Activated CD8-positive, alpha-beta T cell treated with anti-CD3 and anti-CD28 coated beads for 36 hours (primary cell): ENCODE data around the gene RIPOR3. TPM values are rescaled to one million over a fixed set of nuclear protein-coding genes. Genes with fewer than 3 reads are reported as not detected.
"Not testable (repeated sequence)": the region's sequence is repeated elsewhere in the genome, so short reads cannot be mapped to it uniquely, and the experiment has no call there.

Source experiments
- ATAC-seq: fragments of 200-7000 bp; cut with Tn5 transposase; one replicate; pipeline ENCODE4 v1.10.0; 2021; ENCODE audit warnings: mild to moderate bottlenecking, moderate library complexity
- CTCF ChIA-PET: fragments of 350-600 bp; sonication (Branson Sonifier 250); formaldehyde crosslinking; loops from one replicate; lab custom pipeline; 2021; ENCODE audit warnings: antibody characterized with exemption; lab: Charles Lee
- POLR2A ChIA-PET: fragments of 350-600 bp; sonication (Branson Sonifier 250); formaldehyde crosslinking; loops from one replicate; lab custom pipeline; 2021; ENCODE audit warnings: antibody characterized with exemption; lab: Charles Lee
- DNase-seq: peaks from one replicate; pipeline ENCODE4 v3.0.0-alpha.2; 2020
- H3K27ac Mint-ChIP-seq: one replicate; pipeline ENCODE4 v1.8.0; 2021; ENCODE audit warnings: mild to moderate bottlenecking, mixed read lengths
- H3K27me3 Mint-ChIP-seq: one replicate; pipeline ENCODE4 v1.8.0; 2021; ENCODE audit warnings: mixed read lengths
- H3K36me3 Mint-ChIP-seq: one replicate; pipeline ENCODE4 v1.8.0; 2021; ENCODE audit warnings: low read depth, mixed read lengths
- H3K4me1 Mint-ChIP-seq: one replicate; pipeline ENCODE4 v1.8.0; 2021; ENCODE audit warnings: low read depth, mixed read lengths
- H3K4me3 Mint-ChIP-seq: one replicate; pipeline ENCODE4 v1.8.0; 2021; ENCODE audit warnings: mild to moderate bottlenecking, moderate library complexity, mixed read lengths
- H3K9me3 Mint-ChIP-seq: one replicate; pipeline ENCODE4 v1.8.0; 2021; ENCODE audit warnings: mixed read lengths
- intact Hi-C: fragments of 100-400 bp; cut with micrococcal nuclease; formaldehyde crosslinking; loops from one replicate; pipeline ENCODE4 v1.10.0; 2022
- total RNA-seq, 2 experiments: library from RNA; stranded (reverse); gene quantifications; one replicate each; pipeline ENCODE4 v1.2.3, GENCODE V29; 2021
- TF ChIP-seq, protein P1 (sequence below): fragments of 200-600 bp; IDR thresholded peaks from one replicate; pipeline ENCODE4 v1.8.0; 2022; ENCODE audit warnings: antibody characterized with exemption, mild to moderate bottlenecking

The RIPOR3 gene
- total RNA-seq, 2 experiments from 2014 or later: not detected

GRCh38 chr20:50701041-50701963, 10.0 kb upstream of the RIPOR3 start:
- ChIA-PET CTCF (no interaction called here), POLR2A (no interaction called here)
- H3K27me3 Mint-ChIP-seq: peaks cover 7% of the 10 kb centered on the region
- no peaks in the 10 kb centered on the region for H3K4me1 Mint-ChIP-seq
- DNase-seq (no peak), ATAC-seq (no peak)
- H3K36me3 Mint-ChIP-seq: no peaks in the 10 kb centered on the region
- H3K27ac Mint-ChIP-seq: no peak overlapping the region
- H3K4me3 Mint-ChIP-seq: no peak overlapping the region
- TF ChIP-seq, protein P1, sequence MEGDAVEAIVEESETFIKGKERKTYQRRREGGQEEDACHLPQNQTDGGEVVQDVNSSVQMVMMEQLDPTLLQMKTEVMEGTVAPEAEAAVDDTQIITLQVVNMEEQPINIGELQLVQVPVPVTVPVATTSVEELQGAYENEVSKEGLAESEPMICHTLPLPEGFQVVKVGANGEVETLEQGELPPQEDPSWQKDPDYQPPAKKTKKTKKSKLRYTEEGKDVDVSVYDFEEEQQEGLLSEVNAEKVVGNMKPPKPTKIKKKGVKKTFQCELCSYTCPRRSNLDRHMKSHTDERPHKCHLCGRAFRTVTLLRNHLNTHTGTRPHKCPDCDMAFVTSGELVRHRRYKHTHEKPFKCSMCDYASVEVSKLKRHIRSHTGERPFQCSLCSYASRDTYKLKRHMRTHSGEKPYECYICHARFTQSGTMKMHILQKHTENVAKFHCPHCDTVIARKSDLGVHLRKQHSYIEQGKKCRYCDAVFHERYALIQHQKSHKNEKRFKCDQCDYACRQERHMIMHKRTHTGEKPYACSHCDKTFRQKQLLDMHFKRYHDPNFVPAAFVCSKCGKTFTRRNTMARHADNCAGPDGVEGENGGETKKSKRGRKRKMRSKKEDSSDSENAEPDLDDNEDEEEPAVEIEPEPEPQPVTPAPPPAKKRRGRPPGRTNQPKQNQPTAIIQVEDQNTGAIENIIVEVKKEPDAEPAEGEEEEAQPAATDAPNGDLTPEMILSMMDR: no peak
- intact Hi-C loops: no loop called here
- no peaks in the 10 kb centered on the region for H3K9me3 Mint-ChIP-seq

GRCh38 chr20:50699688-50700087, 8.3 kb upstream of the RIPOR3 start:
- no peaks in the 10 kb centered on the region for H3K36me3 Mint-ChIP-seq
- no peaks in the 10 kb centered on the region for H3K9me3 Mint-ChIP-seq
- intact Hi-C loops: no loop called here
- ATAC-seq (no peak), DNase-seq (no peak)
- no peak overlapping the region for H3K27ac Mint-ChIP-seq
- POLR2A ChIA-PET: no interaction called here
- H3K4me1 Mint-ChIP-seq: no peaks in the 10 kb centered on the region
- CTCF ChIA-PET: no interaction called here
- H3K27me3 Mint-ChIP-seq: peaks cover 7% of the 10 kb centered on the region
- no peak overlapping the region for H3K4me3 Mint-ChIP-seq
- TF ChIP-seq, protein P1: no peak

DNA sequence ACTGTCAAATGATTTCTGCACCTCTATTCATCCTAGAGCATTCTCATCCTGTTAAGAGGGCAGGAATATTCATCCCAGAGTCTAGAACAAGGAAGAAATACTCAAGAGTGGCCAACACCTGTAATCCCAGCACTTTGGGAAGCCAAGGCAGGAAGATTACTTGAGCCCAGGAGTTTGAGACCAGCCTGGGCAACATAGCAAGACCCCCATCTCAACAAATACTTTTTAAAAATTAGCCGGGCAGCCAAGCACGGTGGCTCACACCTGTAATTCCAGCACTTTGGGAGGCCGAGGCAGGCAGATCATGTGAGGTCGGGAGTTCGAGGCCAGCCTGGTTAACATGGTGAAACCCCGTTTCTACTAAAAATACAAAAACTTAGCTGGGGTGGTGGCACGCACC, 6.9 kb upstream of the RIPOR3 start:
- H3K27me3 Mint-ChIP-seq, DNase-seq, H3K36me3 Mint-ChIP-seq, ATAC-seq, POLR2A ChIA-PET, H3K4me1 Mint-ChIP-seq, H3K27ac Mint-ChIP-seq, intact Hi-C loops, CTCF ChIA-PET, H3K4me3 Mint-ChIP-seq, H3K9me3 Mint-ChIP-seq: not testable (repeated sequence)

- H3K4me1 Mint-ChIP-seq: peaks cover 8% of the 10 kb centered on the region
Observed at GRCh38 chr20:50695135-50695872, 4.0 kb upstream of the RIPOR3 start.

GRCh38 chr20:50694379-50695134, 3.2 kb upstream of the RIPOR3 start:
- ATAC-seq (no peak), DNase-seq (no peak)
- intact Hi-C loops: no loop called here
- Mint-ChIP-seq H3K27me3 (peaks cover 31% of the 10 kb centered on the region), H3K4me1 (peaks cover 8% of the 10 kb centered on the region), H3K9me3 (no peaks in the 10 kb centered on the region), H3K36me3 (no peaks in the 10 kb centered on the region), H3K27ac (no peak overlapping the region), H3K4me3 (no peak overlapping the region)
- ChIA-PET POLR2A (no interaction called here), CTCF (no interaction called here)
- TF ChIP-seq, protein P1: no peak

More at GRCh38 chr20:50695135-50695872, 4.0 kb upstream of the RIPOR3 start:
- CTCF ChIA-PET: no interaction called here
- DNase-seq (no peak), ATAC-seq (no peak)
- intact Hi-C loops: no loop called here
- H3K36me3 Mint-ChIP-seq: no peaks in the 10 kb centered on the region
- no peak overlapping the region for H3K4me3 Mint-ChIP-seq
- no peak overlapping the region for H3K27ac Mint-ChIP-seq
- POLR2A ChIA-PET: no interaction called here
- H3K27me3 Mint-ChIP-seq: peaks cover 26% of the 10 kb centered on the region
- TF ChIP-seq, protein P1: no peak
- H3K9me3 Mint-ChIP-seq: no peaks in the 10 kb centered on the region
